ENCODE measurements around the gene POLN. TPM values are rescaled to one million over a fixed set of nuclear protein-coding genes. Genes with fewer than 3 reads are reported as not detected.
"Not testable (repeated sequence)": the region's sequence is repeated elsewhere in the genome, so short reads cannot be mapped to it uniquely, and the experiment has no call there.

The POLN gene
- total RNA-seq, 4 donors from 2014 or later, result 0.27 to 2.6 (median 1.4) TPM

DNA sequence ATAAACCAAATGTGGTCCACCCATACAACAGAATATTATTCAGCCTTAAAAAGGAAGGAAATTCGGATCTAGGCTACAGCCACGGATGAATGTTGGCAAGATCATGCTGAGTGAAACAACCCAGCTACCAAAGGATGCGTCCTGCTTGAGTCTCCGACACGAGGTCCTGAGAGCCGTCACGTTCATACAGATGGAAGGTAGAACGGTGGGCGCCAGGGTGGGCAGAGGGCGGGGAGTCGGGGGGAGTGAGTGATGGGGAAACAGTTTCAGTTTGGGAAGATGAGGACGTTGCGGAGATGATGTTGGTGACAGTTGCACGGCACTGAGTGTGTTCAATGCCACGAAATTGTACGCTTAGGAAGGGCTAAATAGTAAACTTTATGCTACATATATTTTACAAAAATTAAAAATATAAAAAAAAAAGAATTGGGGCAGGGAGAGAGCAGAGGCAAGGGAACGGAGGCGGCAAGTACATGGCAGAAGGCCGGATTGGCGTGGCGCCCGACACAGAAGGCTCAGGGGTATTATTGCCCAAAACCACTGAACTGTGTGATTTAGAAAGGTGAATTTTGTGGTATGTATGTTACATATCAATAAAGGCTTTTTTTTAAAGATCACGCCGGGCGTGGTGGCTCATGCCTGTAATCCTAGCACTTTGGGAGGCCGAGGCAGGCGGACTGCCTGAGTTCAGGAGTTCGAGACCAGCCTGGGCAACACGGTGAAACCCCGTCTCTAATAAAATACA, 34.8 kb upstream of the POLN start:
- H3K27ac ChIP-seq, result no peak overlapping the region
- no peaks in the 10 kb centered on the region for H3K36me3 ChIP-seq
- DNase-seq, result no peak
- H3K27me3 ChIP-seq, result no peaks in the 10 kb centered on the region
- no peak overlapping the region for H3K4me3 ChIP-seq
- 90 to 94% methylated on average over 23 to 30 of the region's 30 CpGs for WGBS, 2 donors (ENCODE audit: low coverage in 1 of 2)
- in situ Hi-C loops (cut with MboI; ENCODE audit: low pct_ligation_motif_present in 1 of 4, low pct_unique_long_range_greater_than_20kb in 1 of 4, low sequenced_read_pairs in 3 of 4) (loop anchor here in 1 of 4 donors (10.0 kb wide), 1 partner anchor 52 kb away; no protein-coding TSS in a partner anchor), intact Hi-C loops (cut with DNase I; ENCODE audit: low total_unique reads) (loop anchor here (5.0 kb wide), 1 partner anchor 56 kb away; no protein-coding TSS in a partner anchor)
- TF ChIP-seq EP300 (IDR thresholded peaks at IDR 0.05; ENCODE audit: low read depth) (no peak), POLR2AphosphoS5 (IDR thresholded peaks at IDR 0.05) (no peak), POLR2A (IDR thresholded peaks at IDR 0.05) (no peak)
- TF ChIP-seq, protein P1, sequence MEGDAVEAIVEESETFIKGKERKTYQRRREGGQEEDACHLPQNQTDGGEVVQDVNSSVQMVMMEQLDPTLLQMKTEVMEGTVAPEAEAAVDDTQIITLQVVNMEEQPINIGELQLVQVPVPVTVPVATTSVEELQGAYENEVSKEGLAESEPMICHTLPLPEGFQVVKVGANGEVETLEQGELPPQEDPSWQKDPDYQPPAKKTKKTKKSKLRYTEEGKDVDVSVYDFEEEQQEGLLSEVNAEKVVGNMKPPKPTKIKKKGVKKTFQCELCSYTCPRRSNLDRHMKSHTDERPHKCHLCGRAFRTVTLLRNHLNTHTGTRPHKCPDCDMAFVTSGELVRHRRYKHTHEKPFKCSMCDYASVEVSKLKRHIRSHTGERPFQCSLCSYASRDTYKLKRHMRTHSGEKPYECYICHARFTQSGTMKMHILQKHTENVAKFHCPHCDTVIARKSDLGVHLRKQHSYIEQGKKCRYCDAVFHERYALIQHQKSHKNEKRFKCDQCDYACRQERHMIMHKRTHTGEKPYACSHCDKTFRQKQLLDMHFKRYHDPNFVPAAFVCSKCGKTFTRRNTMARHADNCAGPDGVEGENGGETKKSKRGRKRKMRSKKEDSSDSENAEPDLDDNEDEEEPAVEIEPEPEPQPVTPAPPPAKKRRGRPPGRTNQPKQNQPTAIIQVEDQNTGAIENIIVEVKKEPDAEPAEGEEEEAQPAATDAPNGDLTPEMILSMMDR (IDR thresholded peaks at IDR 0.05), result no peak
- H3K9me3 ChIP-seq, result no peaks in the 10 kb centered on the region
- H3K4me1 ChIP-seq, result no peaks in the 10 kb centered on the region

- no peak for DNase-seq
- Histone ChIP-seq H3K27ac (no peak overlapping the region), H3K27me3 (no peaks in the 10 kb centered on the region), H3K4me1 (no peaks in the 10 kb centered on the region), H3K36me3 (no peaks in the 10 kb centered on the region), H3K4me3 (no peak overlapping the region), H3K9me3 (no peaks in the 10 kb centered on the region)
- intact Hi-C loops (cut with DNase I; ENCODE audit: low total_unique reads) (loop anchor here (5.0 kb wide), 1 partner anchor 57 kb away; no protein-coding TSS in a partner anchor), in situ Hi-C loops (cut with MboI; ENCODE audit: low pct_ligation_motif_present in 1 of 4, low pct_unique_long_range_greater_than_20kb in 1 of 4, low sequenced_read_pairs in 3 of 4) (loop anchor here in 1 of 4 donors (10.0 kb wide), 1 partner anchor 51 kb away; no protein-coding TSS in a partner anchor)
- WGBS, 2 donors (ENCODE audit: low coverage in 1 of 2), result 90 to 97% methylated on average over 5 to 44 of the region's 44 CpGs
- TF ChIP-seq POLR2A (IDR thresholded peaks at IDR 0.05) (no peak), EP300 (IDR thresholded peaks at IDR 0.05; ENCODE audit: low read depth) (no peak), POLR2AphosphoS5 (IDR thresholded peaks at IDR 0.05) (no peak)
- TF ChIP-seq, protein P1 (IDR thresholded peaks at IDR 0.05), result no peak
Measured at GRCh38 chr4:2275546-2276251, 33.8 kb upstream of the POLN start.

GRCh38 chr4:2275044-2275397, 33.1 kb upstream of the POLN start:
- 89 to 97% methylated on average over 4 to 10 of the region's 10 CpGs for WGBS, 2 donors (ENCODE audit: low coverage in 1 of 2)
- not testable (repeated sequence) for H3K36me3 ChIP-seq, H3K9me3 ChIP-seq, H3K4me3 ChIP-seq, H3K27me3 ChIP-seq, DNase-seq, H3K4me1 ChIP-seq, H3K27ac ChIP-seq
- in situ Hi-C loops (cut with MboI; ENCODE audit: low pct_ligation_motif_present in 1 of 4, low pct_unique_long_range_greater_than_20kb in 1 of 4, low sequenced_read_pairs in 3 of 4) (loop anchor here in 1 of 4 donors (10.0 kb wide), 1 partner anchor 50 kb away; no protein-coding TSS in a partner anchor), intact Hi-C loops (cut with DNase I; ENCODE audit: low total_unique reads) (loop anchor here (5.0 kb wide), 1 partner anchor 57 kb away; no protein-coding TSS in a partner anchor)

DNA sequence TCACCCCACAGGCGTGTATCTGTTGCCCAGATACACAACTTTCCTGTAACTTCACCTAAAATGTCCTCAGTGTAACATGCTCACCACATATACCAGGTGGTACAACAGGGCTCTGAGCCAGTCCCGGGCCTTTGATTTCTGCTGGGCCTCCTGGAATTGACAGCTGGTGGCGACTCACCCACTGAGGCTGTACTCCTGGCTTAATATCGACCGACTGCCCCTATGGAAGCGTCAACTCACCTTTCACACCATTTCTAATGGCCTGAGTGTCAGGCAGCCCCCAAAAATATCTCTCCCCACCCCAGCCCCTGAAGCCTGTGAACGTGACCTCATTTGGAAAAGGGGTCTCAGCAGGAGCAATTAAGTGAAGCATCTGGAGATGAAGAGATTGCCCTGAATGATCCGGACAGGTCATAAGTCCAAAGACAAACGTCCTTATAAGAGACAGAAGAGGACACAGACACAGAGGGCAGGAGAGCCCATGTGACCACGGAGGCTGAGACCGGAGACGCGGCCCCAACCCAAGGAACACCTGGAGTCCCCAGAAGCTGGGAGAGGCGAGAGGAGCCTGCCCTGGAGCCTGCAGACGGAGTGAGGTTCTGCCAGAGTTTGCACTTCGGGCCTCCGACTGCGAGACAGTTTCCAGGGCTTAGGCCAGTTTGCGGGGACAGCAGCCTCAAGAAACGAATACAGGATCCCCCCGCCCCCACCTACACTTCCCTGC, 32.6 kb upstream of the POLN start:
- intact Hi-C loops (cut with DNase I; ENCODE audit: low total_unique reads), result loop anchor here (5.0 kb wide), 1 partner anchor 58 kb away; no protein-coding TSS in a partner anchor
- no peaks in the 10 kb centered on the region for H3K36me3 ChIP-seq
- no peaks in the 10 kb centered on the region for H3K4me1 ChIP-seq
- no peak overlapping the region for H3K4me3 ChIP-seq
- no peak overlapping the region for H3K27ac ChIP-seq
- WGBS, 2 donors (ENCODE audit: low coverage in 1 of 2), result 80 to 90% methylated on average over 2 to 21 of the region's 21 CpGs
- no peak for DNase-seq
- no peaks in the 10 kb centered on the region for H3K27me3 ChIP-seq
- no peak for TF ChIP-seq EP300 (IDR thresholded peaks at IDR 0.05; ENCODE audit: low read depth)
- TF ChIP-seq POLR2A (IDR thresholded peaks at IDR 0.05), result no peak
- TF ChIP-seq POLR2AphosphoS5 (IDR thresholded peaks at IDR 0.05), result no peak
- TF ChIP-seq, protein P1 (IDR thresholded peaks at IDR 0.05), result no peak
- no peaks in the 10 kb centered on the region for H3K9me3 ChIP-seq
- in situ Hi-C loops (cut with MboI; ENCODE audit: low pct_ligation_motif_present in 1 of 4, low pct_unique_long_range_greater_than_20kb in 1 of 4, low sequenced_read_pairs in 3 of 4), result loop anchor here in 1 of 4 donors (10.0 kb wide), 1 partner anchor 50 kb away; no protein-coding TSS in a partner anchor

All from transverse colon (tissue), 4 donors.